Mesendoderm (in vitro differentiated cells): Measurements from ENCODE around the gene PTER.

Experiments used
- DNase-seq: peaks from one replicate; pipeline ENCODE4 v3.0.0; 2013
- H2AK5ac ChIP-seq: 2 replicates; pipeline ENCODE4 v1.6.1; 2013; ENCODE audit warnings: low read length, inconsistent platforms
- H2BK120ac ChIP-seq: 2 replicates; pipeline ENCODE4 v1.6.1; 2013; ENCODE audit warnings: low read depth, mild to moderate bottlenecking, low read length, moderate library complexity, mixed read lengths
- H2BK15ac ChIP-seq: replicated peaks from 2 replicates; pipeline ENCODE4 v1.6.1; 2013; ENCODE audit warnings: low read depth, mild to moderate bottlenecking, moderate library complexity
- H2BK5ac ChIP-seq: 2 replicates; pipeline ENCODE4 v1.6.1; 2013; ENCODE audit warnings: low read length, inconsistent platforms
- H3K18ac ChIP-seq: 2 replicates; pipeline ENCODE4 v1.6.1; 2013; ENCODE audit warnings: mild to moderate bottlenecking, low read length, mixed read lengths
- H3K23ac ChIP-seq: one replicate; pipeline ENCODE4 v1.6.1; 2013; ENCODE audit warnings: low read length
- H3K27ac ChIP-seq: 2 replicates; pipeline ENCODE4 v1.5.1; 2013; ENCODE audit warnings: low read depth, mild to moderate bottlenecking, inconsistent platforms, low read length, moderate library complexity
- H3K27me3 ChIP-seq: 2 replicates; pipeline ENCODE4 v1.6.1; 2013; ENCODE audit warnings: low read length, control low read depth, mild to moderate bottlenecking, inconsistent platforms; ENCODE audit not compliant: insufficient read depth, poor library complexity
- H3K36me3 ChIP-seq: 2 replicates; pipeline ENCODE4 v1.6.1; 2013; ENCODE audit warnings: low read length, inconsistent platforms; ENCODE audit not compliant: control insufficient read depth, insufficient read depth
- H3K4ac ChIP-seq: one replicate; pipeline ENCODE4 v1.6.1; 2013; ENCODE audit warnings: low read depth, mild to moderate bottlenecking, low read length, moderate library complexity
- H3K4me1 ChIP-seq: 2 replicates; pipeline ENCODE4 v1.6.1; 2013; ENCODE audit warnings: low read depth, low read length, inconsistent platforms; ENCODE audit not compliant: control insufficient read depth
- H3K4me2 ChIP-seq: 2 replicates; pipeline ENCODE4 v1.6.1; 2013; ENCODE audit warnings: low read length
- H3K4me3 ChIP-seq: 2 replicates; pipeline ENCODE4 v1.5.1; 2013; ENCODE audit warnings: mild to moderate bottlenecking, low read length
- H3K56ac ChIP-seq: one replicate; pipeline ENCODE4 v1.6.1; 2013; ENCODE audit warnings: low read length
- H3K79me1 ChIP-seq: 2 replicates; pipeline ENCODE4 v1.6.1; 2013; ENCODE audit warnings: low read length, inconsistent platforms
- H3K79me2 ChIP-seq: 2 replicates; pipeline ENCODE4 v1.6.1; 2013; ENCODE audit warnings: mild to moderate bottlenecking, low read length; ENCODE audit not compliant: control insufficient read depth, insufficient read depth
- H3K9ac ChIP-seq: 2 replicates; pipeline ENCODE4 v1.6.1; 2013; ENCODE audit warnings: low read length, inconsistent platforms
- H4K5ac ChIP-seq: one replicate; pipeline ENCODE4 v1.6.1; 2013; ENCODE audit warnings: low read length
- H4K8ac ChIP-seq: one replicate; pipeline ENCODE4 v1.6.1; 2013; ENCODE audit warnings: low read depth, mild to moderate bottlenecking, control low read depth, low read length, moderate library complexity
- WGBS: extraction: QIAGEN DNeasy Blood & Tissue Kit; methylation state at CpG from one replicate; pipeline ENCODE4 v1.1.7; 2013; ENCODE audit warnings: low lambda C conversion rate, missing lambda C conversion rate; ENCODE audit not compliant: insufficient coverage; ENCODE audit errors: extremely low coverage; 5-methylcytosine and 5-hydroxymethylcytosine counted together

The PTER gene

DNA sequence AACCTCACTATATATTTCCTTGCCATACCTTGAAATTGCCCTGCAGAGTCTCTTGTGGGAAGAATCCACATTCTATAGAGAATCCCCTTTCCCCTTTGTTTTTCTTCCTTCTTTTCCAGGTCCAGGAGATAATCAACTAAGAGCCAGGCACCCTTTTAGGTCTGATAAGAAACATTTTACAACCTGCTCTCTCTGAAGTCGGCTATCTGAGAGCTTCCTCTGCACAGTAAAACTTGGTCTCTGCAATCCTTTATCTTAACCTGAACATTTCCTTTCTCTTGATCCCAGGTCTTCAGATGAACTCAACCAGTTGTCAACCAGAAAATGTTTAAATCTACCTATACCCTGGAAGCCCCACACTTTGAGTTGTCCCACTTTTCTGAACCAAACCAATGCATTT, 19.5 kb upstream of the PTER start:
- no CpG with 5 or more reads among the region's 1 CpG for WGBS
- Histone ChIP-seq H3K79me1 (no peaks in the 10 kb centered on the region), H3K4me1 (no peaks in the 10 kb centered on the region), H2BK15ac (no peak overlapping the region), H3K18ac (no peak overlapping the region), H3K4me2 (no peak overlapping the region), H2AK5ac (no peak overlapping the region), H4K5ac (no peak overlapping the region), H3K36me3 (no peaks in the 10 kb centered on the region), H2BK5ac (no peak overlapping the region), H3K56ac (no peak overlapping the region), H3K27ac (no peak overlapping the region), H2BK120ac (no peak overlapping the region), H3K4ac (no peak overlapping the region), H3K23ac (no peak overlapping the region), H3K9ac (no peak overlapping the region), H4K8ac (no peak overlapping the region), H3K4me3 (no peak overlapping the region), H3K27me3 (no peaks in the 10 kb centered on the region), H3K79me2 (no peaks in the 10 kb centered on the region)
- no peak for DNase-seq

DNA sequence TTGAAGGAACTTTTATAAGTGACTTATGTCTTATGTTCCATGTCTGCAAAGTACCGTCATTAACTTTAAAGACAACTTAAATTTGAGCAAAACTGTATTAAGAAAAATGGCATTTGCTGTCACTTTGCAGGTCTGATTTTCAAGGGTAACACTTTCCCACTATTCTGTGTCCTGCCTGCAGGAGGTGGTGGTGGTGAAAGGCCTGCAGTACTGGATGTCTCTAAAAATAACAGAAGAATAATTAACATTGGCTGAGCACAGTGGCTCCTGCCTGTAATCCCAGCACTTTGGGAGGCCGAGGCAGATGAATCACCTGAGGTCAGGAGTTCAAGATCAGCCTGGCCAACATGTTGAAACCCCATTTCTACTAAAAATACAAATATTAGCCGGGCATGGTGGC, 13.2 kb upstream of the PTER start:
- Histone ChIP-seq H2BK120ac (no peak overlapping the region), H2BK15ac (no peak overlapping the region), H3K79me2 (no peaks in the 10 kb centered on the region), H3K4ac (no peak overlapping the region), H3K4me3 (no peak overlapping the region), H3K36me3 (no peaks in the 10 kb centered on the region), H3K27me3 (no peaks in the 10 kb centered on the region), H3K4me2 (no peak overlapping the region), H2AK5ac (no peak overlapping the region), H4K5ac (no peak overlapping the region), H3K9ac (no peak overlapping the region), H3K23ac (no peak overlapping the region), H3K56ac (no peak overlapping the region), H3K4me1 (no peaks in the 10 kb centered on the region), H3K18ac (no peak overlapping the region), H2BK5ac (no peak overlapping the region), H3K79me1 (no peaks in the 10 kb centered on the region), H4K8ac (no peak overlapping the region), H3K27ac (no peak overlapping the region)
- whole genome bisulfite sequencing, result no CpG with 5 or more reads among the region's 3 CpGs
- DNase-seq, result no peak

DNA sequence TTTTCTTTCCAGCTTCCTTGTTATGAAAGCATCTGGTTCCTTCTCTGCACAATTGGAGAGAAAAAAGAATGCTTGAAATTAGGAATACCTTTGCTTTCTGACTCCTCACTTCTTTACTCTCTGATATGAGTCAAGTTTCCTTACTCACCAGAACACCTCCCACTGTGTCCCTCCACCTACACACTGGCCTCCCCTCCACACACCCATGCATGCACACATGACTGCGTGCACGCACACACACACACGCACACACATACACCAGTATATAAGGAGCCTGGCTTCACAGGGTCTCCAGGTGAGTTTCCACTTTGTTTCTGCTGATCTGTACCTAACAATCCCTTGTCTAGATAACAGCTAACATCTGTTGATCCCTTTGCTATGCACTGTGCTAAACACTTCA, 11.4 kb upstream of the PTER start:
- Histone ChIP-seq H3K79me2 (no peaks in the 10 kb centered on the region), H3K27me3 (no peaks in the 10 kb centered on the region), H2BK120ac (no peak overlapping the region), H3K4ac (no peak overlapping the region), H2BK15ac (no peak overlapping the region), H3K23ac (no peak overlapping the region), H3K36me3 (no peaks in the 10 kb centered on the region), H3K4me2 (no peak overlapping the region), H2AK5ac (no peak overlapping the region), H3K79me1 (no peaks in the 10 kb centered on the region), H4K5ac (no peak overlapping the region), H3K9ac (no peak overlapping the region), H3K4me3 (no peak overlapping the region), H3K56ac (no peak overlapping the region), H4K8ac (no peak overlapping the region), H2BK5ac (no peak overlapping the region), H3K4me1 (no peaks in the 10 kb centered on the region), H3K18ac (no peak overlapping the region), H3K27ac (no peak overlapping the region)
- no CpG with 5 or more reads among the region's 3 CpGs for WGBS
- no peak for DNase-seq

DNA sequence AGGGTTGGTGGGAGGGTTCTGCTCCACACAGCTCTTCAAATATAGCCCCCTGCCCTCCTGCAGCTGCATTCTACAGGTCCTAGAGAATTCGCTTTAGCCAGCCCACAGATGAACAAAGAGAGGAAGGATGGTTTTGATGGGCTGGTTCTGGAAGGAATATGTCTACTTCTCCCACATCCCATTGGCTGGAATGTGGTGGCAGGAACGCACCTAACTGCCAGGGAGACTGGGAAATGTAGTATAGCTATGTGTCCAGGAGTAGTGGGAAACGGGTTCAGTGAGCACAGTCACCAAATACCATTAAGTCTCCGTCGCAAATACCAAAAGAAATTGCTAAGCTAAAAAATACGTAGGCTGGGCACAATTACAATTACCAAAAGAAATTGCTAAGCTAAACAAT, 7.3 kb upstream of the PTER start:
- no CpG with 5 or more reads among the region's 6 CpGs for WGBS
- DNase-seq, result no peak

DNA sequence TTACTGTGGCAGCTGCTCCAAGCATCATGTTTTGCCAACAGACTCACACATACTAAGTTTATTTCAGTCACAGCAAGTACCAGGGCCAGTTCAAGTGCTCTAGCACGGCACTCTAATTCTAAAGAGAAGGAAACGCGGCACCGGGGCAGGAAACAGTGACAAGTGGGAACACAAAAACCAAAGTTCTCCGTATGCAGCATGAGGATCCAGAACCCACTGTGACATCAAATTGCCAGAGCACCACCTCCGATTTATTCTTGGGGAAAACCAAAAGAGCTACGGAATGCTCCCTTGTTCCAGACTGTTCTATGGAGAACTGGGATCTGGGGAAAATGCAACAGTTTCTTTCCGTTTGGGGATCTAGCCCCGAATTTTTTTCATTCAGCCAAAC, 448 bp upstream of the PTER start:
- Histone ChIP-seq H2BK15ac (no peak overlapping the region), H2BK5ac (no peak overlapping the region), H3K56ac (peak overlapping the region; percentile 56), H2BK120ac (no peak overlapping the region), H3K18ac (no peak overlapping the region), H3K27ac (no peak overlapping the region), H3K4ac (no peak overlapping the region), H3K79me2 (no peaks in the 10 kb centered on the region), H3K9ac (peak overlapping the region; percentile 47), H3K36me3 (no peaks in the 10 kb centered on the region), H3K23ac (no peak overlapping the region), H3K4me3 (peak overlapping the region; percentile 11), H3K4me1 (peaks cover 7% of the 10 kb centered on the region), H3K27me3 (no peaks in the 10 kb centered on the region), H3K4me2 (peak overlapping the region; percentile 51), H2AK5ac (no peak overlapping the region), H3K79me1 (no peaks in the 10 kb centered on the region), H4K5ac (no peak overlapping the region), H4K8ac (no peak overlapping the region)
- no peak for DNase-seq
- WGBS, result no CpG with 5 or more reads among the region's 9 CpGs

More for the DNA sequence above, 7.3 kb upstream of the PTER start:
- H4K5ac ChIP-seq, result no peak overlapping the region
- no peak overlapping the region for H3K27ac ChIP-seq
- H3K79me2 ChIP-seq, result no peaks in the 10 kb centered on the region
- H3K4me1 ChIP-seq, result no peaks in the 10 kb centered on the region
- H3K4ac ChIP-seq, result no peak overlapping the region
- H3K27me3 ChIP-seq, result no peaks in the 10 kb centered on the region
- no peak overlapping the region for H3K9ac ChIP-seq
- H3K18ac ChIP-seq, result no peak overlapping the region
- no peak overlapping the region for H4K8ac ChIP-seq
- H3K79me1 ChIP-seq, result no peaks in the 10 kb centered on the region
- H2BK5ac ChIP-seq, result no peak overlapping the region
- H3K4me2 ChIP-seq, result no peak overlapping the region
- no peak overlapping the region for H2BK15ac ChIP-seq
- H3K56ac ChIP-seq, result no peak overlapping the region
- no peak overlapping the region for H2BK120ac ChIP-seq
- no peak overlapping the region for H3K23ac ChIP-seq
- no peaks in the 10 kb centered on the region for H3K36me3 ChIP-seq
- no peak overlapping the region for H3K4me3 ChIP-seq
- no peak overlapping the region for H2AK5ac ChIP-seq

DNA sequence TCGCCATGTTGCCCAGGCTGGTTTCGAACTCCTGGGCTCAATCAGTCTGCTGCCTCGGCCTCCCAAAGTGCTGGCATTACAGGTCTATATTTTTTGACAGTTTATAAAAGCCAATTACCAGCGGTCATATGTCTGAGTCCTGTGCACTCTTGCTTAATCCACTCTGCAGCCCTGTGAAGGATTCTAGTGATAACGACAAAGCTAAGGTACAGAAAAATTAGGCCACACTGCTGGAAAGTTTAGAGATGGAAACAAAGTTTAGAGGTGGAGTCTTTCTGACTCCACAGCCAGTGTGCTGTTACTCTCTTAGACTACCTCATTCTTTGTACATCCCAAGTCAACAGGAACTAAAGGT, 707 bp downstream of the PTER start:
- no peaks in the 10 kb centered on the region for H3K79me2 ChIP-seq

More for the DNA sequence above, 707 bp downstream of the PTER start:
- no peak for DNase-seq
- H3K56ac ChIP-seq, result peak overlapping the region; percentile 89
- no peak overlapping the region for H3K4ac ChIP-seq
- no peak overlapping the region for H3K23ac ChIP-seq
- no peak overlapping the region for H3K27ac ChIP-seq
- peak overlapping the region; percentile 4 for H3K18ac ChIP-seq
- no peaks in the 10 kb centered on the region for H3K36me3 ChIP-seq
- peak overlapping the region; percentile 75 for H3K9ac ChIP-seq
- H4K8ac ChIP-seq, result no peak overlapping the region
- H2BK5ac ChIP-seq, result no peak overlapping the region
- no peaks in the 10 kb centered on the region for H3K79me1 ChIP-seq
- peaks cover 7% of the 10 kb centered on the region for H3K4me1 ChIP-seq
- H3K27me3 ChIP-seq, result no peaks in the 10 kb centered on the region
- no CpG with 5 or more reads among the region's 5 CpGs for WGBS
- H2AK5ac ChIP-seq, result no peak overlapping the region
- no peak overlapping the region for H3K4me2 ChIP-seq
- H3K4me3 ChIP-seq, result no peak overlapping the region
- H2BK15ac ChIP-seq, result no peak overlapping the region
- H2BK120ac ChIP-seq, result no peak overlapping the region
- H4K5ac ChIP-seq, result no peak overlapping the region
